HepG2 (cell line): ENCODE results near the gene FAM163B. TPM values are rescaled to one million over a fixed set of nuclear protein-coding genes. Genes with fewer than 3 reads are reported as not detected.
A peak's percentile ranks its signal among the peaks of the same experiment; 100 is the strongest.

ENCODE experiments used
- BHLHE40 ChIP-seq: IDR thresholded peaks from 2 replicates; pipeline ENCODE4 v1.6.1; 2011; ENCODE audit warnings: low read length, improper control_type of control experiment
- CBX1 ChIP-seq: IDR thresholded peaks from one replicate; pipeline ENCODE4 v1.6.1; 2016; ENCODE audit warnings: antibody characterized with exemption, low read depth
- FOXK2 ChIP-seq: fragments of 450-650 bp; IDR thresholded peaks from 2 replicates; pipeline ENCODE4 v1.6.1; 2016
- HDAC1 ChIP-seq: sonication (generic); formaldehyde crosslinking; IDR thresholded peaks from 2 replicates; pipeline ENCODE4 v1.5.1; 2020; ENCODE audit warnings: mild to moderate bottlenecking, missing genetic modification reagents
- HNRNPL ChIP-seq: fragments of 200-400 bp; formaldehyde crosslinking; IDR thresholded peaks from 2 replicates; pipeline ENCODE4 v1.6.1; 2017; ENCODE audit warnings: mild to moderate bottlenecking, low read depth, low read length
- MIER3 ChIP-seq: IDR thresholded peaks from 2 replicates; pipeline ENCODE4 v1.6.1; 2016; ENCODE audit warnings: missing compliant biosample characterization, borderline replicate concordance
- NCOA2 ChIP-seq: sonication (generic); formaldehyde crosslinking; IDR thresholded peaks from 2 replicates; pipeline ENCODE4 v1.8.0; 2022; ENCODE audit warnings: inconsistent platforms
- SKI ChIP-seq: fragments of 450-650 bp; IDR thresholded peaks from one replicate; pipeline ENCODE4 v1.6.1; 2018; ENCODE audit warnings: mild to moderate bottlenecking; ENCODE audit not compliant: partially characterized antibody
- SPEN ChIP-seq: sonication (generic); formaldehyde crosslinking; IDR thresholded peaks from 2 replicates; pipeline ENCODE4 v1.5.1; 2020; ENCODE audit warnings: low read depth, mild to moderate bottlenecking, missing genetic modification reagents
- TCF7L2 ChIP-seq: IDR thresholded peaks from 2 replicates; pipeline ENCODE4 v1.6.1; 2011; ENCODE audit warnings: mild to moderate bottlenecking, low read depth, low read length, moderate library complexity
- ZBTB38 ChIP-seq: sonication (generic); formaldehyde crosslinking; IDR thresholded peaks from 2 replicates; pipeline ENCODE4 v1.5.1; 2020; ENCODE audit warnings: mild to moderate bottlenecking, missing genetic modification reagents
- ZNF644 ChIP-seq: IDR thresholded peaks from 2 replicates; pipeline ENCODE4 v1.6.1; 2016; ENCODE audit warnings: low read depth
- ZNF747 ChIP-seq: sonication (generic); formaldehyde crosslinking; IDR thresholded peaks from 2 replicates; pipeline ENCODE4 v1.8.1; 2023; ENCODE audit warnings: missing genetic modification reagents, mild to moderate bottlenecking, borderline replicate concordance
- polyA plus RNA-seq, 8 experiments: library from polyadenylated mRNA; depleted of rRNA in 3 of 8; stranded (reverse) in 7 of 8; unstranded in 1 of 8; fragments of >200 nt; fragmentation: Illumina TruSeq in 4 of 8; extraction: Trizol in 4 of 8; gene quantifications; 2 replicates each; pipeline versions ENCODE4 v1.2.1 to v1.2.3, GENCODE V29; 2011 to 2016; ENCODE audit warnings: low read depth in 4 of 8, missing spikeins in 1 of 8, mixed read lengths in 1 of 8; ENCODE audit not compliant: insufficient read depth in 1 of 8
- total RNA-seq, 5 experiments: library from RNA; depleted of rRNA; stranded (reverse); fragments of >200 nt; fragmentation: Illumina TruSeq; extraction: Trizol; gene quantifications; 2 replicates each; pipeline ENCODE4 v1.2.3, GENCODE V29; 2016; ENCODE audit warnings: low read depth in 1 of 5
- TF ChIP-seq, protein P1 (sequence below): sonication (generic); formaldehyde crosslinking; IDR thresholded peaks from 2 replicates; pipeline ENCODE4 v1.8.0; 2022; ENCODE audit warnings: missing genetic modification reagents, mild to moderate bottlenecking, borderline replicate concordance
- TF ChIP-seq, protein P2 (sequence below): sonication (generic); formaldehyde crosslinking; IDR thresholded peaks from 2 replicates; pipeline ENCODE4 v1.4.0; 2020; ENCODE audit warnings: mild to moderate bottlenecking, missing genetic modification reagents
- TF ChIP-seq, protein P3 (sequence below): sonication (generic); formaldehyde crosslinking; IDR thresholded peaks from 2 replicates; pipeline ENCODE4 v1.5.1; 2020; ENCODE audit warnings: mild to moderate bottlenecking, missing genetic modification reagents, moderate library complexity
- TF ChIP-seq, protein P4 (sequence below): sonication (generic); formaldehyde crosslinking; IDR thresholded peaks from 2 replicates; pipeline ENCODE4 v1.9.0; 2022; ENCODE audit warnings: low read depth, missing genetic modification reagents
- TF ChIP-seq, protein P5 (sequence below): sonication (generic); formaldehyde crosslinking; IDR thresholded peaks from 2 replicates; pipeline ENCODE4 v1.8.1; 2023; ENCODE audit warnings: mild to moderate bottlenecking, inconsistent platforms, moderate library complexity, missing genetic modification reagents, borderline replicate concordance

The FAM163B gene
- total and polyA plus RNA-seq, 2 of the 13 experiments (the other 11 are each of a cell fraction or from before 2014, with no cell fraction given) = not detected

DNA sequence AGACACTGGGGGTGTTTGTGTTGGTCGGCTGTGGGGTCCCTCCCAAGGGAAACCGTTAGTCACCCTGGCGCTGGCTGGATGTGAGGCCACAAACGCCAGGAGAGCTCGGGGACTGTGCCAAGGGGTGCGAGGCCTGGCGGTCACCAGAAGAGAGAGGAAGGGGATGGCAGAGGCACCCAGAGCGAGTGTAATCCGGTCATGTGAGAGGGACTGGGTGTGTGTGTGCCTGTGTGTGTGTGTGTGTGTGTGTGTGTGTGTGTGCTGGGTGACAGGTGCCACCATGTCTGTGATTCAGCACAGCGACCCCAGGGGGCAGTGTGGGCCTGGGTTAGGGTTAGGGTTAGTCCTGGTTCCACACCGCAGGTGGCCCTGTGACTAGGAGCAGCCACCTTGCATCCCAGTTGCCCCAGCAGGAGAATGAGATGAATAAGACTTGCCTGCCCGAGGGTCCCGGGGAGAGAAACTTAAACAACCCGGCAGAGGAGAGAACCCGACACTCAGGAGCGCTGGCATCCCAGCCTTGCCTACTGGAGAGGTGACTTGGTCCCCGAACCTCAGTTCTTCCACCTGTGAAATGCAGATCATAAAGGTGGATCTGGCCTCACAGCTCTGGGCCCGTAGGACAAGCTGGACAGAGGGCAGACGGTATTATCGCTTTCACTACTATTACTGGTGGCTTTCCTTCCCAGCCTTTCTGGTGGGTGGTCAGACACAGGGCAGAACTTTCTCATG lies 76.1 kb downstream of the FAM163B start (continued):
- TF ChIP-seq, protein P1, sequence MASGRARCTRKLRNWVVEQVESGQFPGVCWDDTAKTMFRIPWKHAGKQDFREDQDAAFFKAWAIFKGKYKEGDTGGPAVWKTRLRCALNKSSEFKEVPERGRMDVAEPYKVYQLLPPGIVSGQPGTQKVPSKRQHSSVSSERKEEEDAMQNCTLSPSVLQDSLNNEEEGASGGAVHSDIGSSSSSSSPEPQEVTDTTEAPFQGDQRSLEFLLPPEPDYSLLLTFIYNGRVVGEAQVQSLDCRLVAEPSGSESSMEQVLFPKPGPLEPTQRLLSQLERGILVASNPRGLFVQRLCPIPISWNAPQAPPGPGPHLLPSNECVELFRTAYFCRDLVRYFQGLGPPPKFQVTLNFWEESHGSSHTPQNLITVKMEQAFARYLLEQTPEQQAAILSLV = 0 out of 2 replicates have a peak, but pooled peaks have one; percentile 27
- no peak for TF ChIP-seq MIER3 (CRISPR knock-in tag)
- TF ChIP-seq, protein P2, sequence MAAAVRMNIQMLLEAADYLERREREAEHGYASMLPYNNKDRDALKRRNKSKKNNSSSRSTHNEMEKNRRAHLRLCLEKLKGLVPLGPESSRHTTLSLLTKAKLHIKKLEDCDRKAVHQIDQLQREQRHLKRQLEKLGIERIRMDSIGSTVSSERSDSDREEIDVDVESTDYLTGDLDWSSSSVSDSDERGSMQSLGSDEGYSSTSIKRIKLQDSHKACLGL (CRISPR knock-in tag) = 0 out of 2 replicates have a peak, but pooled peaks have one; percentile 34
- TF ChIP-seq, protein P3, sequence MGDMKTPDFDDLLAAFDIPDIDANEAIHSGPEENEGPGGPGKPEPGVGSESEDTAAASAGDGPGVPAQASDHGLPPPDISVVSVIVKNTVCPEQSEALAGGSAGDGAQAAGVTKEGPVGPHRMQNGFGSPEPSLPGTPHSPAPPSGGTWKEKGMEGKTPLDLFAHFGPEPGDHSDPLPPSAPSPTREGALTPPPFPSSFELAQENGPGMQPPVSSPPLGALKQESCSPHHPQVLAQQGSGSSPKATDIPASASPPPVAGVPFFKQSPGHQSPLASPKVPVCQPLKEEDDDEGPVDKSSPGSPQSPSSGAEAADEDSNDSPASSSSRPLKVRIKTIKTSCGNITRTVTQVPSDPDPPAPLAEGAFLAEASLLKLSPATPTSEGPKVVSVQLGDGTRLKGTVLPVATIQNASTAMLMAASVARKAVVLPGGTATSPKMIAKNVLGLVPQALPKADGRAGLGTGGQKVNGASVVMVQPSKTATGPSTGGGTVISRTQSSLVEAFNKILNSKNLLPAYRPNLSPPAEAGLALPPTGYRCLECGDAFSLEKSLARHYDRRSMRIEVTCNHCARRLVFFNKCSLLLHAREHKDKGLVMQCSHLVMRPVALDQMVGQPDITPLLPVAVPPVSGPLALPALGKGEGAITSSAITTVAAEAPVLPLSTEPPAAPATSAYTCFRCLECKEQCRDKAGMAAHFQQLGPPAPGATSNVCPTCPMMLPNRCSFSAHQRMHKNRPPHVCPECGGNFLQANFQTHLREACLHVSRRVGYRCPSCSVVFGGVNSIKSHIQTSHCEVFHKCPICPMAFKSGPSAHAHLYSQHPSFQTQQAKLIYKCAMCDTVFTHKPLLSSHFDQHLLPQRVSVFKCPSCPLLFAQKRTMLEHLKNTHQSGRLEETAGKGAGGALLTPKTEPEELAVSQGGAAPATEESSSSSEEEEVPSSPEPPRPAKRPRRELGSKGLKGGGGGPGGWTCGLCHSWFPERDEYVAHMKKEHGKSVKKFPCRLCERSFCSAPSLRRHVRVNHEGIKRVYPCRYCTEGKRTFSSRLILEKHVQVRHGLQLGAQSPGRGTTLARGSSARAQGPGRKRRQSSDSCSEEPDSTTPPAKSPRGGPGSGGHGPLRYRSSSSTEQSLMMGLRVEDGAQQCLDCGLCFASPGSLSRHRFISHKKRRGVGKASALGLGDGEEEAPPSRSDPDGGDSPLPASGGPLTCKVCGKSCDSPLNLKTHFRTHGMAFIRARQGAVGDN (CRISPR knock-in tag) = peak; percentile 59
- peak; percentile 75 for TF ChIP-seq BHLHE40
- 0 out of 2 replicates have a peak, but pooled peaks have one; percentile 33 for TF ChIP-seq ZBTB38 (CRISPR knock-in tag)
- TF ChIP-seq ZNF747 (CRISPR knock-in tag) = no peak
- TF ChIP-seq ZNF644 (CRISPR knock-in tag) = no peak
- TF ChIP-seq, protein P4, sequence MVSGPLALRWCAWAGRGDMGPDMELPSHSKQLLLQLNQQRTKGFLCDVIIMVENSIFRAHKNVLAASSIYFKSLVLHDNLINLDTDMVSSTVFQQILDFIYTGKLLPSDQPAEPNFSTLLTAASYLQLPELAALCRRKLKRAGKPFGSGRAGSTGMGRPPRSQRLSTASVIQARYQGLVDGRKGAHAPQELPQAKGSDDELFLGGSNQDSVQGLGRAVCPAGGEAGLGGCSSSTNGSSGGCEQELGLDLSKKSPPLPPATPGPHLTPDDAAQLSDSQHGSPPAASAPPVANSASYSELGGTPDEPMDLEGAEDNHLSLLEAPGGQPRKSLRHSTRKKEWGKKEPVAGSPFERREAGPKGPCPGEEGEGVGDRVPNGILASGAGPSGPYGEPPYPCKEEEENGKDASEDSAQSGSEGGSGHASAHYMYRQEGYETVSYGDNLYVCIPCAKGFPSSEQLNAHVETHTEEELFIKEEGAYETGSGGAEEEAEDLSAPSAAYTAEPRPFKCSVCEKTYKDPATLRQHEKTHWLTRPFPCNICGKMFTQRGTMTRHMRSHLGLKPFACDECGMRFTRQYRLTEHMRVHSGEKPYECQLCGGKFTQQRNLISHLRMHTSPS (CRISPR knock-in tag) = peak; percentile 61
- TF ChIP-seq SKI = peak; percentile 33
- TF ChIP-seq FOXK2 = no peak
- no peak for TF ChIP-seq TCF7L2
- TF ChIP-seq HDAC1 (CRISPR knock-in tag) = peak; percentile 22; the same call in 1 of the 2 replicates
- TF ChIP-seq HNRNPL = peak; percentile 77; the same call in 1 of the 2 replicates
- TF ChIP-seq CBX1 = peak; percentile 84
- TF ChIP-seq, protein P5, sequence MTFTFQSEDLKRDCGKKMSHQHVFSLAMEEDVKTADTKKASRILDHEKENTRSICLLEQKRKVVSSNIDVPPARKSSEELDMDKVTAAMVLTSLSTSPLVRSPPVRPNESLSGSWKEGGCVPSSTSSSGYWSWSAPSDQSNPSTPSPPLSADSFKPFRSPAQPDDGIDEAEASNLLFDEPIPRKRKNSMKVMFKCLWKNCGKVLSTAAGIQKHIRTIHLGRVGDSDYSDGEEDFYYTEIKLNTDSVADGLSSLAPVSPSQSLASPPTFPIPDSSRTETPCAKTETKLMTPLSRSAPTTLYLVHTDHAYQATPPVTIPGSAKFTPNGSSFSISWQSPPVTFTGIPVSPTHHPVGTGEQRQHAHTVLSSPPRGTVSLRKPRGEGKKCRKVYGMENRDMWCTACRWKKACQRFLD (CRISPR knock-in tag) = 0 out of 2 replicates have a peak, but pooled peaks have one; percentile 27
- TF ChIP-seq NCOA2 (CRISPR knock-in tag) = no peak
- 0 out of 2 replicates have a peak, but pooled peaks have one; percentile 48 for TF ChIP-seq SPEN (CRISPR knock-in tag)
